ENCODE measurements around the gene LGALS4.
"Not testable (repeated sequence)": the region's sequence is repeated elsewhere in the genome, so short reads cannot be mapped to it uniquely, and the experiment has no call there.

- TF ChIP-seq, protein P1, sequence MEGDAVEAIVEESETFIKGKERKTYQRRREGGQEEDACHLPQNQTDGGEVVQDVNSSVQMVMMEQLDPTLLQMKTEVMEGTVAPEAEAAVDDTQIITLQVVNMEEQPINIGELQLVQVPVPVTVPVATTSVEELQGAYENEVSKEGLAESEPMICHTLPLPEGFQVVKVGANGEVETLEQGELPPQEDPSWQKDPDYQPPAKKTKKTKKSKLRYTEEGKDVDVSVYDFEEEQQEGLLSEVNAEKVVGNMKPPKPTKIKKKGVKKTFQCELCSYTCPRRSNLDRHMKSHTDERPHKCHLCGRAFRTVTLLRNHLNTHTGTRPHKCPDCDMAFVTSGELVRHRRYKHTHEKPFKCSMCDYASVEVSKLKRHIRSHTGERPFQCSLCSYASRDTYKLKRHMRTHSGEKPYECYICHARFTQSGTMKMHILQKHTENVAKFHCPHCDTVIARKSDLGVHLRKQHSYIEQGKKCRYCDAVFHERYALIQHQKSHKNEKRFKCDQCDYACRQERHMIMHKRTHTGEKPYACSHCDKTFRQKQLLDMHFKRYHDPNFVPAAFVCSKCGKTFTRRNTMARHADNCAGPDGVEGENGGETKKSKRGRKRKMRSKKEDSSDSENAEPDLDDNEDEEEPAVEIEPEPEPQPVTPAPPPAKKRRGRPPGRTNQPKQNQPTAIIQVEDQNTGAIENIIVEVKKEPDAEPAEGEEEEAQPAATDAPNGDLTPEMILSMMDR (IDR thresholded peaks at IDR 0.05), result not testable (repeated sequence)
- not testable (repeated sequence) for TF ChIP-seq POLR2A (IDR thresholded peaks at IDR 0.05)
Observed at GRCh38 chr19:38770949-38771275, 41.8 kb downstream of the LGALS4 start.

Data from right lobe of liver (tissue), 4 donors.